ENCODE measurements around the gene KRTAP3-1. TPM values are rescaled to one million over a fixed set of nuclear protein-coding genes. Genes with fewer than 3 reads are reported as not detected.

The KRTAP3-1 gene
- total RNA-seq, 4 donors from 2014 or later: not detected

- no peaks in the 10 kb centered on the region for H3K9me3 ChIP-seq
- TF ChIP-seq POLR2A (IDR thresholded peaks at IDR 0.05) (no peak), CTCF (IDR thresholded peaks at IDR 0.05) (no peak)
- DNase-seq: no peak
- H3K4me1 ChIP-seq: peaks cover 0 to 22% (median 4%) of the 10 kb centered on the region in 3 donors
- peaks cover 0 to 21% (median 0%) of the 10 kb centered on the region in 4 donors for H3K27me3 ChIP-seq
- no peaks in the 10 kb centered on the region for H3K36me3 ChIP-seq
- peak overlapping the region in 1 of 4 donors; percentile 25 for H3K27ac ChIP-seq
- 63 to 84% methylated on average over 3 of the region's 3 CpGs for WGBS, 2 donors
- H3K4me3 ChIP-seq: no peak overlapping the region
- intact Hi-C loops (cut with DNase I): no loop called here
Measured at GRCh38 chr17:41018541-41018940, 9.6 kb upstream of the KRTAP3-1 start.

- H3K4me3 ChIP-seq: no peak overlapping the region
- H3K36me3 ChIP-seq: no peaks in the 10 kb centered on the region
- TF ChIP-seq CTCF (IDR thresholded peaks at IDR 0.05) (no peak), POLR2A (IDR thresholded peaks at IDR 0.05) (no peak)
- no peaks in the 10 kb centered on the region for H3K9me3 ChIP-seq
- intact Hi-C loops (cut with DNase I): no loop called here
- 76 to 77% methylated on average over 10 to 13 of the region's 13 CpGs for WGBS, 2 donors
- peaks cover 0 to 22% (median 4%) of the 10 kb centered on the region in 3 donors for H3K4me1 ChIP-seq
- H3K27ac ChIP-seq: no peak overlapping the region
- DNase-seq: no peak
- peaks cover 0 to 21% (median 0%) of the 10 kb centered on the region in 4 donors for H3K27me3 ChIP-seq
Measured at GRCh38 chr17:41016578-41017215, 7.8 kb upstream of the KRTAP3-1 start.

- TF ChIP-seq POLR2A (IDR thresholded peaks at IDR 0.05) (no peak), CTCF (IDR thresholded peaks at IDR 0.05) (no peak)
- Histone ChIP-seq H3K27me3 (peaks cover 0 to 21% (median 0%) of the 10 kb centered on the region in 4 donors), H3K9me3 (no peaks in the 10 kb centered on the region), H3K27ac (no peak overlapping the region), H3K4me3 (no peak overlapping the region), H3K36me3 (no peaks in the 10 kb centered on the region), H3K4me1 (peaks cover 0 to 22% (median 4%) of the 10 kb centered on the region in 3 donors)
- whole genome bisulfite sequencing, 2 donors: 66 to 67% methylated on average over 7 of the region's 7 CpGs
- no peak for DNase-seq
- intact Hi-C loops (cut with DNase I): no loop called here
Measured at GRCh38 chr17:41015454-41015853, 6.5 kb upstream of the KRTAP3-1 start.

GRCh38 chr17:41013606-41014005 is 4.7 kb upstream of the KRTAP3-1 start:
- no peak overlapping the region for H3K4me3 ChIP-seq
- intact Hi-C loops (cut with DNase I): no loop called here
- WGBS, 2 donors: 17 to 38% methylated on average over 1 of the region's 1 CpG
- peaks cover 0 to 21% (median 0%) of the 10 kb centered on the region in 4 donors for H3K27me3 ChIP-seq
- no peak for DNase-seq
- H3K4me1 ChIP-seq: peaks cover 0 to 32% (median 4%) of the 10 kb centered on the region in 3 donors
- no peaks in the 10 kb centered on the region for H3K9me3 ChIP-seq
- no peaks in the 10 kb centered on the region for H3K36me3 ChIP-seq
- no peak overlapping the region for H3K27ac ChIP-seq
- TF ChIP-seq CTCF (IDR thresholded peaks at IDR 0.05): no peak
- no peak for TF ChIP-seq POLR2A (IDR thresholded peaks at IDR 0.05)

- Histone ChIP-seq H3K36me3 (no peaks in the 10 kb centered on the region), H3K9me3 (no peaks in the 10 kb centered on the region), H3K4me1 (peaks cover 0 to 28% (median 1%) of the 10 kb centered on the region in 3 donors), H3K4me3 (no peak overlapping the region), H3K27ac (no peak overlapping the region), H3K27me3 (peaks cover 0 to 21% (median 0%) of the 10 kb centered on the region in 4 donors)
- no peak for DNase-seq
- WGBS, 2 donors: 75 to 83% methylated on average over 3 of the region's 3 CpGs
- intact Hi-C loops (cut with DNase I): no loop called here
- TF ChIP-seq POLR2A (IDR thresholded peaks at IDR 0.05): no peak
- TF ChIP-seq CTCF (IDR thresholded peaks at IDR 0.05): no peak
Measured at GRCh38 chr17:41013181-41013580, 4.3 kb upstream of the KRTAP3-1 start.
